Fibroblast of gingiva (primary cell): Measurements from ENCODE around the gene CGGBP1.

ENCODE experiments used
- DNase-seq: peaks from one replicate; pipeline ENCODE4 v3.0.0-alpha.2; 2011; ENCODE audit warnings: low read depth

CGGBP1 gene, protein sequence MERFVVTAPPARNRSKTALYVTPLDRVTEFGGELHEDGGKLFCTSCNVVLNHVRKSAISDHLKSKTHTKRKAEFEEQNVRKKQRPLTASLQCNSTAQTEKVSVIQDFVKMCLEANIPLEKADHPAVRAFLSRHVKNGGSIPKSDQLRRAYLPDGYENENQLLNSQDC

DNA sequence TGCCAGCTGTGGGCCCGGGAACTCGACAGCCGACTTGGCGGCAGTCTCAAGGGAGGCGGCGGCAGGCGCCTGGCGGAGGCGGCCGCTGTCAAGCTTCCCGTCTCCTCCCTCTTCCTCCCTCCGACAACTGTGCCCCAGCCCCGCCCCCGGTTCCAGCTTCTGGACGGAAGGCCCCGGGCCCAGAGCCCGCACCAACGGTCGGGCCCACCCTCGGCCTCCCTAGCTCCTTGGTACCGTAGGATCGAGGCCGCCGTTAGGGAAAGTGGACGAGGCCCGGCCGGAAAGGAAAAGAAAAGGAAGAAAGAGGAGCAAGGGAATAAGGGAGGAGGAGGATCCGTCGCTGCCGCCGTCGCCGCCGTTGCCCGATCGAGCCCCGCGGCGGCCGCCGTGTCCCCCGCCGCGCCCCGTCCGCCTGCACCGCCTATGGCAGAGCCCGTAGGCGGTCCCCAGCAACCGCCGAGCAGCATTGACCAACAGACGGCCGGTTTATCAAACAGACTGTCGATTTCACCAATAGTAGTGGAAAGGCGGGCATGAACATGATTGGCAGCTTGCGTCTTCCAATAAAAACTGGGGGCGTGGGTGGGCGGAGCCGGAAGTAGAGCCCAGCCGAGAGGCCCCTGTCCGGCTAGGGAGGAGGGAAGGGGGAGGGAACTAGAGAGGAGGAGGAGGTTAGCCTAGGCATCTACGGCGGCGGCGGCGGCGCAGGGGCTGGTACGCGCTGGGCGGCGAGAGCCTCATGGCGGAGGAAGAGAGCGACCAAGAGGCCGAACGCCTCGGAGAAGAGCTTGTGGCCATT lies at the start of gene CGGBP1, which contains the start of gene ZNF654:
TSS of gene CGGBP1 (minus strand) at position 425 of the 799 bp plus-strand sequence. CDS start 3,029 bp downstream, outside the sequence.
TSS of gene ZNF654 (plus strand) at position 675 of the 799 bp plus-strand sequence. CDS start at position 740, 65 bp downstream.
- peak; percentile 99 for DNase-seq

DNA sequence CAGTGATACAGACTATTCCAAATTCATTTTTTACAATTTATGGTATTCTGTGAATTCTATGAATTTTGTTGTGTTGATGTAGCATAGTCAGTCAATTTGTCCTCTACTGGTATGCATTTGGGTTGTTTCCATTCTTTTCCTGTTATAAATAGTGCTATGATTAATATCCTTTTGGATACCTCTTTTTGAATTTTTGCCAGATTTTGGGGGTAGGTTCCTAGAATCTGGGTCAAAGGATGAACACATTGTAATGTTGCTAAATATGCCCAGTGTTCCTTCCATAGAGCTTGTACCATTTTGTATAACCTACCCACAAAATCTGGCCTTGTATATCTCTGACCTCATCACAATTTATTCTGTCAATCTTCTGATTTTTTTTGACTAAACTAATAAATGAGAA lies 46.5 kb upstream of the CGGBP1 start:
- DNase-seq: peak; percentile 11

DNA sequence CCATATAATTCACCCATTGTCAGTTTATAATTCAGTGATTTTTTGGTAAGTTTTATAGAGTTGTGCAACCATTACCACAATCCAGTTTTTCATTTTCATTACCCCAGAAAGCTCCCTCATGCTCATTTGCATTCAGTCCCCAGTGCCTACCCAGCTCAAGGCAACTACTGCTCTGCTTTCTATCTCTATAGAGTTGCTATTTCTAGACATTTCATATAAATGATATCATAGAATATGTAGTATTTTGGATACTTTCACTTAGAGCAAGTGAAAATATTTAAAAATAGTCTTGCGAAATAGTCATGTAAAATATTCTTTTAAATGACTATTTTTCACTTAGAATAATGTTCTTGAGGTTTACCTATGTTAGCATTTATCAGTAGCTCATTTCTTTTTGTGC lies 42.3 kb upstream of the CGGBP1 start:
- no peak for DNase-seq

DNA sequence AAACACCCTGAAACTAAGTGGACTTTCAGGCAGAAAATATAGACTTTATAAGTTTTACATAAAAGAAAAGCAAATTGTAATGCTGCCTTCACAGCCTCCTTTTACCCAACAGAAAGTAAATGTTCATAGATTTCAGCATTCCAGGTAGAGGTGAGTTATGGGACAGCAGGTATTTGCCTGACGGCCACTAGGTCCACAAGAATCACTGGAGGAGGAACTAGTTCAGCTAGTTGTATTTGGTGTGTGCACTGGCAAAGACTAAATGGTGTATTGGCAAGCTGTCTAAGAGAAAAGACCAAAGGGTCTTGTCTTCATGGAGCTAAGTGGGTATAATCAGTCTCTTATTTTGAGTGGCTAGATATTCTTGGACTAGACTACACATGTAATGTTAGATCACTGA lies 34.5 kb upstream of the CGGBP1 start:
- no peak for DNase-seq

DNA sequence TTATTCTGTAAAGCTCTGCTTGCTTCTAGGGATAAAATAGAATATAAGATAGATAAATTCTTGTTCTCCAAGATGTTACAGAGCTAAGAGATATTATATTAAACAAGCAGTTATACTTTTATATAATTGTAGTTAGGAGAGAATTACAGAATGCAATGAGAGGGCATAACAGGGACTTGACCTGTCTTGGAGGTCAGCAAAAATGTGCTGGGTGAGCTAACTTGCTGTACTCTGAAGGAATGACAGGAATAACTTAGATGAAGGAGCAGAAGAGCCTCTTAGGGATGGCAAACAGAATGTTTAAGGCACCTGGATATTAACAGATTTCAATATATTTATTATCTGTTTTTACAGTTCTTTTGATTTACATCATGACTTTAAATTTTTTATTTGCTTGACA lies 33.5 kb upstream of the CGGBP1 start:
- DNase-seq: no peak

DNA sequence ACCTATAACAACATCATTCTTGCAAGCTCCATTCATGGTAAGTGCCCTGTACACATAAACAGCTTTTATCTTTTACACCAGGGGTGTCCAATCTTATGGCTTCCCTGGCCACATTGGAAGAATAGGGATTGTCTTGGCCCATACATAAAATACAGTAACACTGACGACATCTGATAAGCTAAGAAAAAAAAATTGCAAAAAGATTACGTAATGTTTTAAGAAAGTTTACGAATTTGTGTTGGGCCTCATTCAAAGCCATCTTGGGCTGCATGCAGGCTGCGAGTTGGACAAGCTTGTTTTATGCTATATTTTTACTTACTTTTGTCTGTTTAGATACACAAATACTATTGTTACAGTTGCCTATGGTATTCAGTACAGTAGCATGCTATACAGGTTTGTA lies 31.9 kb upstream of the CGGBP1 start:
- no peak for DNase-seq

DNA sequence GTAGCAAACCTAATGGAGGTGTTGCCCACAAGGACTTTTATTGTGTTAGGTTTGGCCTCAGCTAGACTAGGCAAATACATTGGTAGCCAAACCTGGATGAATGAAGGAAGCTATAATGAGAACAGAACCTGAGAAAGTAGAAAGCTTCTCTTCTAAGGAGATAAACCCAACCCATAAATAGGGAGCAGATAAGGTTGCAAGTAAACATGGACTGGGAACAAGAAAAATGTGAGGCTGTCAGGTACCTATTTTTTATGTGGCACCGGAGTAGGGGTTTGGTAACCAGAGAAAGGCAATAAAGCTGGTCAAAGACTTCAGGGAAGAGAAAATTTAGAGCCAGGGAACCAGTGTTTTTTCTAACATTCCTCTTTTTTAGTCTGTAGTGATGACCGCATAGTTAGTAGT lies 25.3 kb upstream of the CGGBP1 start:
- DNase-seq: no peak

DNA sequence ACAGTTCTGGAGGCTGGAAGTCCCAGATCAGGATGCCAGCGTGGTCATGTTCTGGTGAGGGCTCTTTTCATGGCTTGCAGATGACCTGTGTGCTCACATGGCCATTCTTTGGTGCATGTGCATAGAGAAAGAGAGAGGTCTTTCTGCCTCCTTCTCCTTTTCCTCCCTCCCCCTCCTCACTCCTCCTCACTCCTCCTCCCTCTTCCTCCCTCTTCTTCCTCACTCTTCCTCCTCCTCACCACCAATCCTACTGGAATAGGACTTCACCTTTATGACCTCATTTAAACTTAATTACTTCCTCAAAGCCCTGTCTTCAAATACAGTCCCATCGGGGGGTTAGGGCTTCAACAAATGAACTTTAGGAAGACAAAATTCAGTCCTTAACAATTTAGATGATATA lies 24.0 kb upstream of the CGGBP1 start:
- DNase-seq: no peak

DNA sequence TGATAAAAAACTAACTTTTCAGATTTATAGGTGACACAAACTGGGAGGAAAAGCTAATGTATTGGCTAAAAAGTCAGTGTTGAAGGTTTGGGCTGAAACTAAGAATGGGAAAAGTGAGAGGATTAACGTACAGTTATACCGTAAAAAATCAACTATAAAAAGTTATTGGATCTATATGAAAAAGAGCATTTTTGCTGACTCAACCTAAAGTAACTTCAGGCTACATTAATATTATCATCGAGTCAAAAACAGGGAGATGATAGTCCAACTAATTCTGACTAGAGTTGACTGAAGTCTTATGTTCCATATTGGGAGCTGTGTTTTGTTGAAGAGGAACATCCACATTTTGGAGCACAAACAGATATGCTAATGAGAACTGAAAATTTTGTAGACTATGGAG lies 20.1 kb upstream of the CGGBP1 start:
- DNase-seq: no peak

DNA sequence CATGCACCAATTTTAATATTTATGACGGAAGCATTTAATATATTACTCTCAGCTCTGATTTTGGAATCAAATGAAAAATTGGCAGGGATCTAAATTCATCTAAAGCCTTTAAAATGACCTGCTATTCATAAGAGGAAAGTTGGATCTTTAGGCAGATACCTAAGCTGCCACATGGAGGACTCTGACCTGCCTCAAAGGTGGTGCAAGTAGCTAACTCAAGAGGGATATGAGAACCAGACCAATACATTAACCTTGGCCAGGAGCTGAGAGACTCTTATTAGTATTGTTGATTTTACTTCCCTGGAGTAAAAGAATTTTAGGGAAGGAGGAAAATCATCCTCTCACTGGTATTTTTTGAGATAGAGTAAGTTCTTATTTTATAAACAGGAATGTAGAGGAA lies 17.9 kb upstream of the CGGBP1 start:
- no peak for DNase-seq

DNA sequence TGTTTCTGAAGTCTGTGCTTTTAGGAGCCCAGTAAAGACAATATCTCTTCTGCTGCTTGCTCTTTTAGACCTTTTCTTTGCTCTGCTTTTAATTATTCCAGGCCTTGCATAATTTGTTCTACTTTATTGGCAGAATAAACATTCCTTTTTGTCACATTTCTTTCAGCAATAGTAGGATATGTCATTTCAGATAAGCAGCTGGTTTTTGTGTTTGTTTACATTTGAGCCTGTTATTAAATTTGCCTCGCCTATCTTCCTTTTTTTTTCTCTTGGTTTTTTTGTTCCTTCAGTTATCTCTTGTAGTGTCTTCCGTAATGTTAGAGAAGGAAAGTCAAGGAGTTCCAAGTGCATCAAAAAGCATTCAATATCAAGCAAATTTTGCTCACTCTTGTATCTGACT lies 16.7 kb upstream of the CGGBP1 start:
- no peak for DNase-seq

DNA sequence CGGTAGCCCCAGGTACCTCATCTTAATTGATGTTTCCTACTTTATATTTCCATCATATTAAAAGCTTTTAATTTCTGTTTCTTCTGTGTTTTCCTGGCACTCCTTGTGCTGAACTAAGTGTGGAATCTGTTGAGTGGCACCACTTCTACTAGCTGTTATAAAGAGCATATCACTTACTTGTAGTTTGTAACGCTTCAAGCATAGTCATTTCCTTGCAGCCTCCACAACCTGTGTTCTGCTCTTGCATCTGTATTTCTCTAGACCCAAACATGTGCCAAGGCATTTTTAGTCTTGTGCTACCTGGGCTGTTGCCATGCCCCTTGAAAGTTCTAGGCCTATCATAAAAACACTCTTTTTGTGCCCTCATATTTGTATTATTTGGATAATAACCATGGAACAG lies 16.3 kb upstream of the CGGBP1 start:
- no peak for DNase-seq

DNA sequence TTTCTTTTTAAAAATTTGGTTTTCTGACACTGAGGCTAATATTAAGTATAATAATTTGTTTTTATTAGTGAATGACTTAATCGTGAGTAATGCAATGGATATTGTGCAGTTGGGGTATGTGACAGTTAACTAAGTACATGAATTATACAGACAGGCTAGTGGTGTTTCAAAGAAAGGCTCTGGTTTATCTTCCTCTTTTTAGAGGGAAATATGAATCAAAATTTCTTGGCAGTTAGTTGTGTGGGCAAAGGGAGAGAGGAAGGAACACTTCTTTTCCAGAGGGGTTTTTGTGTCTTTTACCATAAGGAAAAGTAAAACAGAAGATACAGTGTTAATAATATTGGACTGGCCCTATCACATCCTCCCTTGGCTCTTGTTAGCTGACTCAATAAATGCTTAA lies 2.9 kb upstream of the CGGBP1 start:
- DNase-seq: no peak

DNA sequence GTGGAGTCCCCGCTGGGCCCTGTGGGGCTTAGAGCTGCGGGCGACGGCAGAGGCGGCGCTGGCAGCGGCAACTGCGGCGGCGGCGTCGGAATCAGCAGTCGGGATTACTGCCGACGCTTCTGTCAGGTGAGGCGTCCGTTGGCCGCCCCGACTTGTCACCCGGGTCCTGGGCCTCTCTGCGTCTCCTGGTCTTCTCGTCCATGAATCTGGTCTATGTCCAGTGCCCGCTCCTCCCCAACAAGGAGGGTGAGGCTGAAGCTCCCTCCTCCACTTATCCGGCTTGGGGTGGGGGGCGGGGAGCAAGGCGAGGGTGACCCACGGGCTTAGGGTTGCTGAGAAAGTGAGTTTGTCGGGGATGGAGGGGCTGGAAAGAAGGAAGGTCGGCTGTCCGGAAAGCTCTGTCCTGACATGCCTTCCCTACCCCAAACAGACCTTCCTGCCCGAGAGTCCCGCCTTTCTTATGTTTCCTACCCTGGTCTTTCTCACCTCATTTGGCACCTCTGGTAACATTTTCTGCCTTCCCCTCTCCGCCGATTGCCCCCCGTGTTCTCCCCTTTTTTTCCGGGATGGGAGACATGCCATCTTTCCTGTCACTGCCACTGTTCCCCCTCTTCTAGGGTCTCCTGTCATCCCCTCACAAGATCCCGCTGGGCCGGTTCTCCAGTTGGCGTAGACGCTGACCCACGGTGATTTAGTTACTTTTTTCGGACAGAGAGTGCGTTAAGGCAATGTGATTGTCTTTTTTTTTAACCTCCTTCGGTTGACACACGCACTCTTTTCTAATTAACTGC lies 770 bp upstream of the CGGBP1 start:
- peak; percentile 14 for DNase-seq

DNA sequence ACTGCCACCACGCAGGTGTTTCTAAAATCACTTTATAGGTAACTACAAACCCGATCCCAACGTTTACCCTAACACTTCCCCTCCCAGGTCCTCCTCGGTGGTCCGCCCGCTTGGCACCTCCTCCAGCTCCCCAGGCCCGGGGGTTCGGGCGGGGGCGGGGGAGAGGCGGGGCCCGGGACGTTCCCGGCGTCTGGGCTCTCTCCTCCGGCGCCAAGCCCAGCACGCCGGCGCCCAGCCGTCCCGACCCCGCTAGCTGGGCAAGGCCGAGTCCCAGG lies 562 bp downstream of the CGGBP1 start:
- DNase-seq: no peak

DNA sequence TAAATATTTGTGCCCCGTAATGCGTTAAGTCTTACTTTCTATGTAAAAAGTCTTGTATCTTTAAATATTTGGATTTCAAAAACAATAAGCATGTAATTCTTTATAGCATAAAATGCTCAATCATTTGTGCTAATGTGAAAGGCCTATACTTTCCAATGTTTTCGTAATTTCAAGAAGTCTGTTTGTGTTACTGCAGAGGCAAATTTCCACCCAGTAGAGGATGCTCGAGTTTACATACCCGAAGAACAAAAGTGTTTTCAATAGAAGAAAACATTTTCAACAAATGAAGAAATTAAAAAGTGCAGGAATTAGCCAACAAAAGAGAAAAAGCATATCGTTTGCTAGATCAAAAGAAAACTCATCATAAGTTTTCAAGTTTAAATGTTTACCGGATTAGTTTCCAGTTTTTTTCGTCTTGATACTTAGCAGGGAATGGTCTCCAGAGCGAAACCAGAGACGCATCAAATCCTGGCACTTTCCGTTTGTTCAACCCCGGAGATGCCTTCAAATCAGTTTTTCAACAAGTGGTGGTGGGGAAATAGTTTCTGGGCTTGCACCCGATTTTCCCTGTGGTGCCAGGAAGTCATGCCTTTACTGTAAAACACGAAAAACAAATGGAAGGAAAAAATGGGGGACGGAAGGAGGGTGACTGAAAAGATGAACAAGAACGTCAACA lies 1.0 kb downstream of the CGGBP1 start:
- DNase-seq: peak; percentile 35

DNA sequence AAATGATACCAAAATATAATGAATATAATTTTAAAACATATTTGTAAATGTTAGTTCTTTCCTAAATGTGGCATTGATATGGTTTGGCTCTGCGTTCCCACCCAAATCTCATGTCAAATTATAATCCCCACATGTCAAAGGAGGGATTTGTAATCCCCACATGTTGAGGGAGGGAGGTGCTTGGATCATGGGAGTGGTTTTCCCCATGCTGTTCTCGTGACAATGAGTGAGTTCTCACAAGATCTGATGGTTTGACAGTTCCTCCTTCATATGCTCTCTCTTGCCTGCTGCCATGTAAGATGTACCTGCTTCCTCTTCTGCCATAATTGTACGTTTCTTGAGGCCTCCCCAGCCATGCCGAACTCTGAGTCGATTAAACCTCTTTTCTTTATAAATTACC lies 12.0 kb downstream of the CGGBP1 start:
- no peak for DNase-seq

DNA sequence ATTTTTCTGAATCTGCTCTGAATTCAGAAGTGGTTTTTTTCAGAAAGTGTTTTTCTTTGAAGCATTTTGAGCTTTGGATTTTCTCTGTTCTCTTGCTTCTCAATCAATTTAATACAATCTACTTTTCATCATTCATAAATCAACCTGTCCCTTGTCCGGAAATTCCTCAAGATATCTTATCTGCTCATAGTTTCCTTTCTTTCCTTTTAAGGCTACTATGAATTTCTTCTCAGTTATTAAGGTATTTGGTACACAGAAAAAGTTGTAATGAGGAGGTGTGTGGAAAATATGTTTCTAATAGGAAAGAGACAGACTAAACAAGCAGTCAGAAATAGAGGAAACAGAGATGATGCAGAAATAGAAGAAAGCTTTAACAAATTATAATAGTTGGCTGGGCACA lies 14.4 kb downstream of the CGGBP1 start:
- DNase-seq: no peak

DNA sequence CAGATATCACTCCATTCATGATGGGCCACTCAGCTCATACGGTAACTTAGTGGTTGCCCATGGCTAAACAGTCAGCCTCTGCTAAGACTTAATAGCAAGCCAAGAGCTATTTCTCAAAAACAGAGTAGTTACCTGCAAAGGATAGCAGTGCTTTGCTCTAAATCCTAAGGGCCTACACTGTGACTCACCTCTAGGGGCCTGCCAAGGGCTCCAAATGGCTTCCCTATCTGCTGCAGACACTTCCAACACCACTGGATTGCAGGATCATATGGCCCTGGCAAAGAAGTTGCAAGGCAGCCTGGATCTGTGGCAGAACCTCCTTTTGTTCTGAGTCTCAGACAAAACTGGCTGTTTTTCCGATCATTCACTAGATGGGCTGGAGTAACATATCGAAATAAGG lies 17.8 kb downstream of the CGGBP1 start:
- no peak for DNase-seq

DNA sequence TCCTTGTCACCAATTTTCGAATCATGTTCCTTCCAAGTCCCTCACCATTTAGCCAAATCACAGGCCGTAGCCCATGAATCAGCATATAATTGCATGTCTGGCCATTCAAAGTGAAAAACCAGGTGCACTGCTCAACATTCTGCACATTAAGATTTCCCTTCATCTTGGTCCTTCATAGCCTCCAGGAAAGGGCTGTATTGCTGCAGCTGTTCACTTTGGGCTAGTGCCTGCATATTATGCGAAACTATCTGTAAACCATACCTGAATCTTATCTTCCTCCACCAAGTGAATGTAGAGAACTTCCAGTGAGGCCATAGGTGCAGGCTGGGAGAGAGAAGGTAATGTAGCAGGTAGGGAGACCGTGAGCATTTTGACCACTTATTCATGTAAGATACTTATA lies 18.3 kb downstream of the CGGBP1 start:
- DNase-seq: no peak

DNA sequence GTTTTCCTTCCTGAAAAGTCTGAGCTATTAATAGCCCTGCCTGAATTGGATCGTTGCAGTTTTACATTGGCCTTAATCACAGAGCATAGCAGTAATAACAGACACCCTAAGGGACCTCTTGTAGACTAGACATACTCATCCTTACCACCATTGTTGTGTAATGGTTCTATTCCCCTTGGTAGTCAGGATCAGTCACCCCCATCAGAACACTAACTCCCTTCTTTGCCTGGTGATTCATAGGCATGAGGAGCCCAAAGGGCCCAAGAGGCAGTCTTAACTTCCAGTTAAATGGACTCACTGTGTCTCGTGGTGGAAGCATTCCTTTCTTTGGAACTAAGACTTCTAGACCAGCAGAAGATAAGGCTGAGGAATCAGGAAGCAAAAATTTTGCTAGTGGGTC lies 20.2 kb downstream of the CGGBP1 start:
- peak; percentile 51 for DNase-seq

DNA sequence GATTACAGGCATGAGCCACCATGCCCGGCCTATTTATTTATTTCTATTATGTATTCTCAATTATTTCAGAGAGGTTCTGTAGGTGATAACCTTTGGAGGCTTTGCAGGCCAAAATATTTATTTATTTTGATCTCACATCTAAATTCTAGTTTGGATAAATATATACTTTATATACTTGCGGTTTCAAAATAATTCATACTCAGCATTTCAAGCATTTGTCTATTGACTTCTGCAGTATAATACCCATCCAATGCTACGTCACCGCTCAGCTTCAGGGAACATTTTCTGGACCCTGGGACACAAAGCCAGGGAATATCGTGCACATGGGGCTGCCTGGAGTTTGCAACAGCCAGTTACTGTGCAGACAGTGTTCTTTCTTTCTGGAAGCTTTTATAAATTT lies 22.6 kb downstream of the CGGBP1 start:
- DNase-seq: no peak
